HG02610 (cell line): ENCODE measurements around the gene CRAMP1.
A peak's percentile ranks its signal among the peaks of the same experiment; 100 is the strongest.

Experiments
- ATAC-seq: cut with Tn5 transposase; IDR thresholded peaks from one replicate; pipeline ENCODE4 v1.9.1; 2021; ENCODE audit warnings: mild to moderate bottlenecking, moderate library complexity; ENCODE audit not compliant: unreplicated experiment

Gene CRAMP1

DNA sequence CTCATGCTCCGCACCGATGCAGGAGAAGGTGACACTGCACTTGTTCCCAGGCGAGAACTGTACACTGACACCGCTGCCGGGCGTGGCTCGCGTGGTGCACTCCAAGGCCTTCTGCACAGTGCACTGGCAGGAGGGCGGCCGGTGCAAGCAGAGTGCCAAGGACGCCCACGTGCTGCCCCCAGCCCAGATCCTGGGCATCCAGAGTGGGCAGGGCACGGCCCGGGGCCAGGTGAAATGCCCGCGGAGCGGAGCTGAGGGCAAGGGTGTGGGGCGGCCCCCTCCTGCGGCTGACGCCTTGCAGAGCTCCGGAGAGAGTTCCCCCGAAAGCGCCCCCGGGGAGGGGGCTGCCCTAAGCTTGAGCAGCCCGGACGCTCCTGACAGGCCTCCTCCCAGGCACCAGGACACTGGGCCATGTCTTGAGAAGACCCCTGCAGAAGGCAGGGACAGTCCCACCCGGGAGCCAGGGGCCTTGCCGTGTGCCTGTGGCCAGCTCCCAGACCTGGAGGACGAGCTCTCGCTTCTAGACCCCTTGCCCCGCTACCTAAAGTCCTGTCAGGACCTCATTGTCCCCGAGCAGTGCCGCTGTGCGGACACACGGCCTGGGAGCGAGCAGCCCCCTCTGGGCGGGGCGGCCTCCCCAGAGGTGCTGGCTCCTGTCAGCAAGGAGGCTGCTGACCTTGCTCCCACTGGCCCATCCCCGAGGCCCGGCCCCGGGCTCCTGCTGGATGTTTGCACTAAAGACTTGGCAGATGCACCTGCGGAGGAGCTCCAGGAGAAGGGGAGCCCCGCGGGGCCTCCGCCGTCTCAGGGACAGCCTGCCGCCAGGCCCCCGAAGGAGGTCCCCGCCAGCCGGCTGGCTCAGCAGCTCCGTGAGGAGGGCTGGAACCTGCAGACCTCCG is 44.0 kb downstream of the CRAMP1 start:
- ATAC-seq: no peak

DNA sequence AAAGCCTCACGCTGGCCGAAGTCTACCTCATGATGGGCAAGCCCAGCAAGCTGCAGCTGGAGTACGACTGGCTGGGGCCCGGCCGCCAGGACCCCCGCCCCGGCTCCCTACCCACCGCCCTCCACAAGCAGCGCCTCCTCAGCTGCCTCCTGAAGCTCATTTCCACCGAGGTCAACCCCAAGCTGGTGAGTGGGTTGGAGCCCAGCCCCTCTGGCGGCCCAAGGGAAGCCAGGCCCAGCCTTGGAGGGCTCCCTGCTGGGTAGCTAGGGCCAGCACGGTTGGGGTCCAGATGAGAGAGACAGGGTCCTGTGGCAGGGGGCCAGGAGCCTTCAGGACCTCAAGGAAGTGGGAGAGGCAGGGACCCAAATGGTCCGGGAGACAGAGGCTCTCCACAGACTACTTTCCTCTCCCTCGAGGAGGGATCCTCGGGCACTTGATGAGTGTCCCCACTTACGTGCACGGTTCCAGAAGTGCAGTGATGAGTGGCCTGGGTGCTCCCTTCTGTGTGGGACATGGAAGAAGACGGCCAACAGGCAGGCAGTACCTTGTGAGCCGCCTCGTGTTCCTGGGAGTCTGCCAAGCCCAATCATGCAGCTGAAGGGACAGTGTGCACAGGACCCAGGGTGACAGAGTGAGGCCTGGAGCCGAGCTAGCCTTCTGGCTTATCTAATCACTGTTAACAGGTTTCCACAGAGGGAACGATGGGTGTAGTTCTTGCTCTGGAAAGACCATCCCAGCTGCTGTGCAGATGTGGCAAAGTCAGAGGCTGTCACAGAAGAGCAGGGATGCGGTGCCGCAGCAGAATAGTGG is 44.9 kb downstream of the CRAMP1 start:
- no peak for ATAC-seq

DNA sequence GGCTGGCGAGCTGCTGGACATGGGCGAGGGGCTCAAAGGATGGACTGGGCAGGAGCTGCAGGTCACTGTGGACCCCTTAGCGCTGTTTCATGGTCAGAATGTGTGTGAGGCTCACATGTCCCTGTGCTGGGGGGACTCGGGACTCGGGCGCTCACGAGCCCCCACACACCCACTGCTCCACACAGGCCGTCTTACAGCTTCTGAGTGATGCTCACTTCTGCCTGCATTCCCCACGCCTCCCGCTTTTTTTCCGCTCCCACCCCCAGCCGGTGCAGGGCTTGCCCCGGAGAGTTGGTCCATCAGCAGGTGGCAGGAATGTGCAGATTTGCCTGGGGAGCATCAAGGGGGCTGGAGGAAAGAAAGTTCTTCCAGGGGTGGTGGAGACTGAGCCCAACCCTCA is 45.7 kb downstream of the CRAMP1 start:
- ATAC-seq: no peak

DNA sequence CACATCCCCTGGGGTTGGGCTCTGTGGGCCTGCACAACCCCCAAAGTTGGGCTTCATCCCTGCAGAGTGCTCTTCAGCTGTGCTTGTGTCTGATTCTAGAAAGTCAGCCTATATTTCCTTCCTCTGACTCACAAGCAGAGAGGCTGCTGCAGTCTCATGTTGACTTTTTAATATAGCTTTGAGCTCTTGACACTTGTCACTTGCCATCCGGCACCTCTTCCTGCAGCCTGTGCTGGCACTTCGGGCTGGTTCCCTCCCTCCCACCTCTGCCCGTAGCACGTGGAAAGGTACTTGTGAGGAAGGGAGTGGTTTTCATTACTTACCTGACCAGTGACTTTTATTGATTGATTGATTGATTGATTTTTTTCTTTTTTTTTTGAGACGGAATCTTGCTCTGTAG is 46.9 kb downstream of the CRAMP1 start:
- no peak for ATAC-seq

DNA sequence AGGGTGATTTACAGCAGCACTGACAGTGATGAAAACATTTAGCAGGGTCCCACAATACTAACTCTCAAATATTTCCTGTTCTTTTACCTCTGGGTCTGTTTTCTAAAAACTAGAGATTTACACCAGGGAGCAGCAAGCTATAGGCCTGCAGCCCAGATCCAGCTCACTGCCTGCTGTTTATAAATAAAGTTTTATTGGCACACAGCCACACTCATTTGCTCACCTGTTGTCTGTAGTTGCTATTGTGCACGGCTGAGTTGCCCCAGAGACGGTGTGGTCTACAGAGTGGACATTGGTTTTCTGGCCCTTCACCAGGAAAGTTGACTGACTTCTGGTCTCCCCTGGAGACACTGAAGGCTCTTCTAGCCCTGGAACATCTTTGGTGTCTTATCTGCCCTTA is 49.7 kb downstream of the CRAMP1 start:
- no peak for ATAC-seq

DNA sequence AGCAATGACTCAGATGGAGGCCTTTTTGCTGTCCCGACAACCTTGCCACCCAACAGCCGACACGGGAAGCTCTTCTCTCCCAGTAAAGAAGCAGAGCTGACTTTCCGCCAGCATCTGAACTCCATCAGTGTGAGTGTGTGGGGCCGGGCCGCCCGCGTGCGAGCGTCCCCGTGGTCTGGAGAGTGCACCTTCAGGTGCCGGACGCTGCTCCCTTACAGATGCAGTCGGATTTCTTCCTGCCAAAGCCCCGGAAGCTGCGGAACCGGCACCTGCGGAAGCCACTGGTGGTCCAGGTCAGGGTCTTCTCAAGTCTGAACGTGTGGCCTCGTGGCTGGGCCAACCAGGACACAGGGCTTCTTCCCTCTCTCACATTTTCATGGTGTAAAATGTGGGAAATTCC is 50.4 kb downstream of the CRAMP1 start:
- ATAC-seq: no peak

DNA sequence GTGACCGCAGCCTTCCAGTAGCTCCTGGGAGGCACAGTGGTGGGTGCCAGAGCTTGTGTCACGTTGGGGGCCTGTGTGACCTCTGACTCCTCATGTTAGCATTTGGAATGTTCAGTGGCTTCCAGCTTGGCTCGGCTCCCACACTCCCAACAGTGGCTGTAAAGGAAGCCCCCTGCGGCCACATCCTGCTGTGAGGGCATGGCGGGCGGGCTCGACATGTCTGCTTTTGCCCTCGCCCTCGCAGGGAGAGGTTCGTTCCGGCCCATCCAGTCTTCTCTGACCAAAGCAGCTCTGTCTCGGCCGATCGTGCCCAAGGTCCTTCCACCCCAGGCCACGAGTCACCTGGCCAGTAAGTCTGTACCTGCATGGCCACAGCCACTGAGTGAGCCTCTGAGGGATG is 53.7 kb downstream of the CRAMP1 start:
- ATAC-seq: no peak

DNA sequence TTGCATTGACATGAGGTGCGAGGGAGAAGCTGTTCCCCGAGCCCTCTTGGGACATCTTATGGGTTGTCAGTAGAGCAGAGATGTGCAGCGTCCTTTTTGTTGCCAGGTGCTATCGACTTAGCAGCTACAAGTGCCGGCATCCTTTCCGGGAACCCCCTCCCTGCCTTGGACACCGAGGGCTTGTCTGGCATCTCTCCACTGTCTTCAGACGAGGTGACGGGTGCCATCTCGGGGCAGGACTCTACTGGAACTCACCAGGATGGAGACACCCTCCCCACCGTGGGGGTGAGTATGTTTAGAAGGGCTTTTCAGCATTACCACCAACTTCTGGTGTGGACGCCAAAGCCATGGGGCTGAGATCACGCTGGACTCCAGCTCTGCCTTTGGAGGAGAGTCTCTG is 54.2 kb downstream of the CRAMP1 start:
- no peak for ATAC-seq

DNA sequence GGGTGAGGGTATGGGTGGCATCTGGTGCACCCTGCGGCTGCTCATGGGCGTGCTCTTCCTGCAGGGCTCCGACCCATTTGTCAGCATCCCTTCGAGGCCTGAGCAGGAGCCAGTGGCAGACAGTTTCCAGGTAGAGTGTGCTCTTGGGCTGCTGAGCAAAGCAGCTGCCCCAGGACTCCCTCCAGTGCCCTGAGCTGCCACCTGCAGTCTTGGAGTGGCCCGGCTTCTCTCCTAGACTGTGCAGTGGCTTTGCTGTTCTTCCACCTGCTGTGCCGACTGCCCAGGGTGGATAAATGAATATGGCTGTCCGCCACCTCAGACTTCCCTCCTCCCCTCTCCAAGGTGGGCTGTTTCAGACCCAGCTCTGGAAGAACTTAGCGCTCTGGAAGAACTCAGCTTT is 55.1 kb downstream of the CRAMP1 start:
- no peak for ATAC-seq

DNA sequence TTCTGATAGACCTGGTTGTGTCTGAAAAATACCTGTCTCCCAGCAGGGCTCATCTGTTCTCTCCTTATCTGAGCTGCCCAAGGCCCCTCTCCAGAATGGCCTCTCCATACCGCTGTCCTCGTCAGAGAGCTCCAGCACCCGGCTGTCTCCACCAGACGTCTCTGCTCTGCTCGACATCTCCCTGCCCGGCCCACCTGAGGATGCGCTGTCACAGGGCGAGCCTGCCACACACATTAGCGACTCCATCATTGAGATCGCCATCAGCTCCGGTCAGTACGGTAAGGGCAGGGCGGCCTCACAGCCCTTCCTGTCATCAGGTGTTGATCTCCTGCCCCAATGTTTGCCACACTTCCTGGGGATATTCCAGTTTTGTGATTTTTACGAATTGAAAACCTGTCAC is 55.8 kb downstream of the CRAMP1 start:
- ATAC-seq: no peak

DNA sequence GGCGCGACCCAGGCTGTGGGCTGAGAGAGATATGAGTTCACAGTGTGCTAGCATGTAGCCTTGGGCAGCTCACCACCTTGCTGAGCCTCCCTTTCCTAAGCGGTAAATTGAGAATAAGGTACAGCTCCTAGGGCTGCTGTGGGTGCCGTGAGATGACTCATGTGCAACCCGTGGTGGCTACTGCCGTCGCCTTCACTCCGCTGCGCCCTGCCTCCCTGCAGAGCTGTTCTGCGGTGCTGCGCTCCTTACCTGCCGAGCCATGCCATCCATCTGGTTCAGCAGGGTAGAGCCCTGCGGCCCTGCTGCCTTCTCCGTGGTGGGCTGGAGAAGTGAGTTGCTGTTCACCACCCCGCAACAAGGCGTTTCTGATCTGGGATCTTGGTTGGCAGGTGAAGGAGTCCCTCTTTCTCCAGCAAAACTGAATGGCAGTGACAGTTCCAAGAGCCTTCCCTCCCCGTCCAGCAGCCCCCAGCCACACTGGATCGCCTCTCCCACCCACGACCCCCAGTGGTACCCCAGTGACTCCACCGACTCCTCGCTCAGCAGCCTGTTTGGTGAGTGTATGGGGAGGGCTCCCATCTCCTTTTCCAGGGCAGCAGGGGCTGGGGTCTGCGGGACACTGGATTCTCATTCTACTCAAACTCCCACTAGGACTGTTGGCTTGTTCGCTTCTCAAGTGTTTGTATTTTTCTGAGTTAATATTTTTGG is 56.6 kb downstream of the CRAMP1 start:
- ATAC-seq: no peak

DNA sequence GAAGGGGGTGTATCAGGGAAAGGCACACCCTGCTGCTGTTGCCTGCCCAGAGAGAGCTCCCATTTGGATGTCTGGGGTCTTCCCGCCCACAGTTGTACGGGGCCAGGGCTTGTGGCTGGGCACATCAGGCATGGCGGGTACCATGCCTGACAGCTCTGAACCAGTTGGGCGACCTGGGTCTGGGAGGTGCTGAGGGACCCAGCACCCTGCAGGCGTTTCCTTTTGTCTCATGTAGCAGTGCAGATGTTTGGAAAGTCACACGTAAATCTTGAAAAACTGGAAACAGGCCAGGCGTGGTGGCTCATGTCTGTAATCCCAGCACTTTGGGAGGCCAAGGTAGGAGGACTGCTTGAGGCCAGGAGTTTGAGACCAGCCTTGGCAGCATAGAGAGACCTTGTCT is 57.5 kb downstream of the CRAMP1 start:
- ATAC-seq: no peak

DNA sequence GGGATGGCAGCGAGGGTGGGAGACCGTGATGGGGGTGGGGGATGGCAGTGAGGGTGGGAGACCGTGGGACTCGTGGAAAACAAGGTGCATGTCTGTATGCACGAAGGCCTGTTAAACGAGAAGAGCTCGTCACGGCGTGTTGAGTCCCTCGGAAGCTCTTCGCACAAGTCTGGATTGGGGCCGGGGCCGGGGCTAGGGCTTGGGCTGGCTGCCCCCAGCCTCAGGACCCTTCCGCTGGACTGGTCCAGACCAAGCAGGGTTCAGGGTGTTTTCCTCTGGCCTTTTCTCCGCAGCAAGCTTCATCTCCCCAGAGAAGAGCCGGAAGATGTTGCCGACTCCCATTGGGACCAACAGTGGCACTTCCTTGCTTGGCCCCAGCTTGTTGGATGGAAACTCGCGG is 58.2 kb downstream of the CRAMP1 start:
- no peak for ATAC-seq

DNA sequence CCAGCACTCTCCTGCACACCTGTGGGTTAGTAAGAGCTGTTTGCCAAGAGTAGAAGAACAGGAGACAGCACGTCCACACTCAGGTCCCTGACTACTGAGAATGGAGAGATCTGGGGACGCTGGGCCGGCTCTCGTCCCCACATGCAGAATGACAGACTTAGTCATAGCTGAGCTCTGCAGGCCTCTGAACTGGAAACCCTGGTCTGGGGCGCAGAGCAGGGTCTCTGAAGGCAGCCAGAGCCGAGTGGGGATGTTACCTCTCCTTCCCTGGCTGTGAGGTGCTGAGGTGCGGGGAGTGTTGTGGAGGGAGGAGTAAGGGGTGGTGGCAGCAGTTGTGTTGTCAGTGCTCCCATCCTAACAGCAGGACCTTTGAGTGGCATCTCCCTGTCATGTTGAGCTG is 58.7 kb downstream of the CRAMP1 start:
- no peak for ATAC-seq

DNA sequence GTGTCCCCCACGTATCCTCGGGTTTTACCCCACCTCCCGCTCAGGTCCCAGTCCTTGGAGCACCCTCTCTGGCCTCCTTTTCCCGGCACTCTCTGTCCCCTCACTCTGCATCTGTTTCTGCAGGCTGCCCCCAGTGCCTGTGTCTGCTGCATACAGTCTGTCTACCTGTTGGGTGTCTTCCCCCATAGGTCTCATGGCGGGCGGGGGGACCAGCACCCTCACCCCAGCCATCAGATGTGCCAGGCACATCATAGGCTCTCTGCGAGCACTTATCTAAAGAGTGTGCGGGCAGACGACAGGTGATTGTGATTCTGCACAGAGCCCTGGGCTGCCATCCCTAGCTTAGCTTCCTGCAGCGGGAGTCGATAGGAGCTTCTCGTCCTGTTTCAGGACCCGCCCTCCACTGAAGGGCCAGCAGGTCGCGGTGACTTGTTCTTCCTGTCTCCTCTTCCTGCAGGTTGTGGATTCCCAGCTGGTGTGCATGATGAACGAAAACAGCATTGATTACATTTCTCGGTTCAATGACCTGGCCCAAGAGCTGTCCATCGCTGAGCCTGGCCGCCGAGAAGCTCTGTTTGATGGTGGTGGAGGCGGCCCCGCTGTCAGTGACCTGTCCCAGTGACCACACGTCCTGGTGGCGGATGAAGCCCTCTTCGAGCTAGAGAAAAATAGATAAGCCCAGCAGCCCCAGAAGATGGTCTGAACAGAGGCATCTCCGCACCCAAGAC is 61.4 kb downstream of the CRAMP1 start:
- no peak for ATAC-seq

DNA sequence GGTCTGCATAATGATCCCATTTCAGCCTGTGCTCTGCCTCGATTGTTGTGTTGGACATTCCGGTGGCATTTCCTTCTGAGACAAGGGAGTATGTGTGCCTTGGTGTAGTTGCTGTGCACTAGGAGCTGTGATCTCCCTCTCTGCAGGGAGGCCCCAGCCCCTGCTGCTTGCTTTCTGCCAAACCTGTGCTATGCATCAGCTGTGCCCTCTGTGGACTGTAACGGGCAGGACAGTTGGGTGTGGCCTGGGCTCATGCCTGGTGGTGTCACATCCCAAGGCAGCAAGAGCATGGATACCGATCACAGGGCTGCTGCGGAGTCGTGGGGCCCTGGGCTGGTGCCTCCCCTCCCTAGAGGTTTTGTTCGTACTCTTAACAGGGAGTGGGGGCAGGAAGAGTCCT is 62.1 kb downstream of the CRAMP1 start:
- no peak for ATAC-seq

DNA sequence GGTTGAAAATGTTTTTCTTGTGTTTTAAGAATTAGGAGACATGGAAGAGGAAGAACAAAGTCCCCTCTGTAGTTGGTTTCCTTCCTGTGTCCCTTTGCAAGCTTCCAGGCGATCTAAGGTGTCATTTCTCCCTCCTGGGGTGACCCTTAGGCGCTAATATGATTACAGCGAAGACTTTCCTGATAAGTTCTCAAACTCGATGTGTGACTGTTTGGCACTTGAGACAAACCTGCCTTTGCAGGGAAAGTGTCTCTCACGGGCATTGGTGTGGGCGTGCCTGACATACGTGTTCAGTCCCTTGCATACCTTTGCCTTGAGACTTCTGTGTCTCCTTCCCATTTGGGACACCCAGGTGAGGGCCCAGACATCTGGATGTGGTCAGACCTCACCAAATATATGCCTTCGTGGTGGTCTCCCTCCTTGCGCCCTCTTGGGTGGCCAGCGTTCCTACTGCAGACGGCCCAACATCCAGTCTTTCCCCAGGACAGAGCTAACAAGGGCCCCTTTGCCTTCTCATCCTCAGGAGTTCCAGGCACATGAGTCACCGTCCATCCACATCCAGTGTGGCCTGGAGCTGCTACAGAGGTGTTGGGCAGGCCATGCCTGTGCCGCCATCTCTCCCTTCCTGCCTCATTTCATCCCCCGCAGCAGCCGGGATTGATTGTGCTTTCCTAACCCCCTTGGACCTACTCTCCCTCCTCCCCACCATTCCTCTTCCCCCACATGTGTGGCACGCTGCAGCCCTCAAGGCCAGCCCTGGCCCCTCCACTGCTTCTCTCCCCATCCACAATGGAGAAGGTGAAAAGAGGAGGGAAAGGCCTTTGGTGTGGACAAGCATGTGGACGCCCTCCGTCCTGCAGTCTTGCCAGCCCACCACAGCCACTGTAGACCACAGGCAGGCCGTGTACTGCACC is 62.8 kb downstream of the CRAMP1 start:
- ATAC-seq: no peak

DNA sequence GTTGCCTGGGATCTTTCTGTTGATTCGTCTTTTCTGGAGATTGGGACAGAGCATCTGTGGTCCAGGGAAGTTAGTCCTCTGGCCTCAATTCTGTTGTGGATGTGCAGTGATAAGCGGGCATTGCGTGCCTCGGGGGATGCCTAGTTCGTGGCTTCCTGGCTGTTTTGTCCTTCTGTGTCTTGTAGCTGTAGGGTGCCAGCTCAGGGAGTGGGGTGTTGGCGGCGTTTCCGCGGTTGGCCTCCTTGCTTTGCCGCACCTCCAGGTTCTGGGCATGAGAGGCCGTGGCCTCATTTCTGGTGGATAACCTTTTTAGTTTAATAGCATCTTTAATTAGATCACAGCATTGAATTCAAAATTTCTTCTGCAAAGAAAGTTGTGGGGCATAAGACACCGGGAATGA is 64.5 kb downstream of the CRAMP1 start:
- ATAC-seq: no peak

DNA sequence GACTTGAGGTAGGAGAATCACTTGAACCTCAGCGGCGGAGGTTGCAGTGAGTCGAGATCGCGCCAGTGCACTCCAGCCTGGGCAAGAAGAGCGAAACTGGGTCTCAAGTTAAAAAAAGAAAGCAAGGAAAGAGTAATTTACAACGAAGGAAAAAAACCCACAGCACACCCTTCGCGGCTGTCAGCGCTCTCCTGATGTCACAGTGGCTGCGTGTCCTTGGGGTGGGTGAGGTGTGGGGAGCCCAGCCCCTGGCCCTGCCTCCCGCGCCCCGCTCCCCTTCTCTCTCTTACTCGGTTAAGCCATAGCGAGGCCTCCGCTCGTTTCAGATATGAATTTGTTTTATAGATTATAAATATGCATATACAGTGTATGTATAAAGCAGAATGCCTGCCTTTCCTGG is 65.2 kb downstream of the CRAMP1 start:
- no peak for ATAC-seq

DNA sequence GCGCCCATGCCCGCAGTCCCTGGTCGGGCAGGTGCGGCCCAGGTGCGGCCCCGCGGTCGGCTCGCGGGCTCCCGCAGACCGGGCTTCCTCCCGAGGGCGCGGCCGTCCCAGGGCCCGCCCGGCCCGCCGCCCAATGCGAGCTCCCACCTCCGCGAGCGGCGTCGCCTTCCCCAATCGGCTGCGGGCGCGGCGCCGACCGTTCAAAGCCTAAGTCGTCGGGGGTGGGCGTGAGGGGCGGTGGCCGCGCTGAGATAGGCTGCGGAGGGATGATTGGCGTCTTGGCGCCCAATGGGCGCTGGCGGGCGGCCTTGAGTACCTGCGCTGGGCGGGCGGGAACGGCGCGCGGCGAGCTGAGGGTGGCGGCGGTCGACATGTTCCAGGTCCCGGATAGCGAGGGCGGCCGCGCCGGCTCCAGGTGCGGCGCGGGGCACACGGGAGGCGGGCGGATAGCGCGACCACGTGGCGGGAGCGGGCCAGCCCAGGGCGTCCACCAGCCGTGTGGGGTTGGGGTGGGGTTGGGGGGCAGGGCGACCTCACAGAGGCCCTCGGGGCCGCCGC is 65.9 kb downstream of the CRAMP1 start, which contains the start of gene JPT2:
JPT2 (plus strand) TSS at position 338 of the 558 bp plus-strand sequence; CDS start at position 372, 34 bp downstream.
- peak; percentile 92 for ATAC-seq
